ENCODE data around the gene PAPSS2. TPM values are rescaled to one million over a fixed set of nuclear protein-coding genes. Genes with fewer than 3 reads are reported as not detected.

The PAPSS2 gene
- total and polyA plus RNA-seq, 2 experiments from 2014 or later, result 38.3 to 58.0 TPM

DNA sequence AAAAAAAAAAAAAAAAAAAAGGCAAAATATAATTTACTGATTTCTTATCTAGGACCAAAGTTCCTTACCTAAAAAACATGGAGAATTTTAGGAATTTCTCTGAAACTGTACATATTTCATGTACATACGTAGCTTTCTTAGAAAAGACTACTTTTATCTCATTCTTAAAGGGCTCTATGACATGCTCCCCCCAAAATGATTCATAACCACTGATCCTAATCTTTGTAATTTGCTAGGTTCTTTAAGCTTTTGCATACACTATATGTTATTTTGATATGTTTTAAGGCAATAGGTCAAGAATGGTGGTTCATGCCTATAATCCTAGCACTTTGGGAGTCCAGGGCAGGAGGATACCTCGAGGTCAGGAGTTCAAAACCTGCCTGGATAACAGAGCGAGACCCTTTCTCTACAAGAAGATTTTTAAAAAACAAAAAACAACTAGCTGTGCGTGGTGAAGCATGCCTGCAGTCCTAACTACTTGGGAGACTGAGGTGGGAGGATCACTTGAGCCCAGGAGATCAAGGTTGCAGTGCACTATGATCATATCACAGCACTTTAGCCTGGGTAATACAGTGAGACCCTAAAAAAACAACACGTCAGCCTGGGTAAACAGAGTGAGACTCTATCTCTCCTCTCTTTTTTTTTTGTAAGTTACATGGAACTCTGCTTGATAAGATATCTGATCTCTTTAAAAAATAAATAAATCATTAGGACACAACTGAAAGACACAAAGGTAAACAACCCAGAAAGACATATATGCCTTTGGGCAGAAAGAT, 103.6 kb downstream of the PAPSS2 start:
- Histone ChIP-seq H3K4me2 (no peak overlapping the region), H3K9me2 (replicated peaks; ENCODE audit: insufficient read depth) (no peaks in the 10 kb centered on the region), H3K79me2 (no peaks in the 10 kb centered on the region), H4K20me1 (ENCODE audit: insufficient read depth, poor library complexity, severe bottlenecking) (no peaks in the 10 kb centered on the region), H3K36me3 (replicated peaks; ENCODE audit: insufficient read depth, low read depth) (no peaks in the 10 kb centered on the region), H2AFZ (no peak overlapping the region), H3K27me3 (no peaks in the 10 kb centered on the region), H3K27ac (peak overlapping the region; percentile 31), H3K4me1 (ENCODE audit: insufficient read depth) (no peaks in the 10 kb centered on the region), H3K4me3 (no peak overlapping the region), H3K9me3 (ENCODE audit: low read depth) (no peaks in the 10 kb centered on the region)
- no peak for DNase-seq (ENCODE audit: low spot score)
- TF ChIP-seq EZH2phosphoT487 (IDR thresholded peaks at IDR 0.05; ENCODE audit: low read depth, severe bottlenecking, unreplicated experiment) (no peak), EZH2 (IDR thresholded peaks at IDR 0.05; ENCODE audit: borderline replicate concordance) (no peak)
- TF ChIP-seq, protein P1, sequence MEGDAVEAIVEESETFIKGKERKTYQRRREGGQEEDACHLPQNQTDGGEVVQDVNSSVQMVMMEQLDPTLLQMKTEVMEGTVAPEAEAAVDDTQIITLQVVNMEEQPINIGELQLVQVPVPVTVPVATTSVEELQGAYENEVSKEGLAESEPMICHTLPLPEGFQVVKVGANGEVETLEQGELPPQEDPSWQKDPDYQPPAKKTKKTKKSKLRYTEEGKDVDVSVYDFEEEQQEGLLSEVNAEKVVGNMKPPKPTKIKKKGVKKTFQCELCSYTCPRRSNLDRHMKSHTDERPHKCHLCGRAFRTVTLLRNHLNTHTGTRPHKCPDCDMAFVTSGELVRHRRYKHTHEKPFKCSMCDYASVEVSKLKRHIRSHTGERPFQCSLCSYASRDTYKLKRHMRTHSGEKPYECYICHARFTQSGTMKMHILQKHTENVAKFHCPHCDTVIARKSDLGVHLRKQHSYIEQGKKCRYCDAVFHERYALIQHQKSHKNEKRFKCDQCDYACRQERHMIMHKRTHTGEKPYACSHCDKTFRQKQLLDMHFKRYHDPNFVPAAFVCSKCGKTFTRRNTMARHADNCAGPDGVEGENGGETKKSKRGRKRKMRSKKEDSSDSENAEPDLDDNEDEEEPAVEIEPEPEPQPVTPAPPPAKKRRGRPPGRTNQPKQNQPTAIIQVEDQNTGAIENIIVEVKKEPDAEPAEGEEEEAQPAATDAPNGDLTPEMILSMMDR (IDR thresholded peaks at IDR 0.05; ENCODE audit: poor library complexity), result no peak
- WGBS (ENCODE audit: low lambda C conversion rate, missing lambda C conversion rate), result 75% methylated on average over 5 of the region's 5 CpGs

DNA sequence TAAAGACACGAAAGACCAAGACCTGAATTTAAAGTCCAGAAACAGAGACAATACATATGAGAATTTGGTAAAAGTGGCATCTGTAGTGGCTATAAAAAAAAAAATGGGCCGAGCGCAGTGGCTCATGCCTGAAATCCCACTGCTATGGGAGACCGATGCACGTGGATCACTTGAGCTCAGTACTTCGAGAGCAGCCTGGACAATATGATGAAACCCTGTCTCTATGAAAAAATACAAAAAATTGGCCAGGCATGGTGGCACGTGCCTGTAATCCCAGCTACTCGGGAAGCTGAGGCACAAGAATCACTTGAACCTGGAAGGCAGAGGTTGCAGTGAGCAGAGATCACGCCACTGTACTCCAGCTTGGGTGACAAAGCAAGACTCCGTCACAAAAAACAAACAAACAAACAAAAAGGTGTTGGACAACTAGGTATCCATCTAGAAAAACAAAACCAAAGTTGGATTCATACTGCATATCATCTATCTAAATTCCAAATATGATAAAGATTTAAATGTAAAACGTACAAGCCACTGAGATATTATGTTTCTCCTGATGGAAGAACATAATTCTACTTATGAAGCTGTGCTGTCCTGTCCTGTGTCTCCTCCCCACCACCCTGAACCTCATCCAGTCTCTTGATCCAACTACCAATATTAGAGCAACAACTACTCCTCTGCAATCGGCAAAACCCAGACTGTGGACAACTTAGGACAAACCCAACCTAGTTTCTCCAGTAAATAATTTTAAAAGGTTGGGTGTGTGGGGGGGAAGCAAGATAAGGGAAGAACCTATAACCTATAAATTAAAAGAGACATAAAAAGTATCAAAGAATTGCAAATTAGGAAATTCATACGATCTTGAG, 104.6 kb downstream of the PAPSS2 start:
- DNase-seq (ENCODE audit: low spot score), result no peak
- H3K27me3 ChIP-seq, result no peaks in the 10 kb centered on the region
- no peaks in the 10 kb centered on the region for H3K9me2 ChIP-seq (replicated peaks; ENCODE audit: insufficient read depth)
- H3K4me3 ChIP-seq, result no peak overlapping the region
- no peak overlapping the region for H3K27ac ChIP-seq
- H2AFZ ChIP-seq, result no peak overlapping the region
- H4K20me1 ChIP-seq (ENCODE audit: insufficient read depth, poor library complexity, severe bottlenecking), result no peaks in the 10 kb centered on the region
- no peaks in the 10 kb centered on the region for H3K4me1 ChIP-seq (ENCODE audit: insufficient read depth)
- H3K79me2 ChIP-seq, result no peaks in the 10 kb centered on the region
- H3K36me3 ChIP-seq (replicated peaks; ENCODE audit: insufficient read depth, low read depth), result no peaks in the 10 kb centered on the region
- WGBS (ENCODE audit: low lambda C conversion rate, missing lambda C conversion rate), result 89% methylated on average over 13 of the region's 13 CpGs
- H3K4me2 ChIP-seq, result no peak overlapping the region
- TF ChIP-seq EZH2phosphoT487 (IDR thresholded peaks at IDR 0.05; ENCODE audit: low read depth, severe bottlenecking, unreplicated experiment) (no peak), EZH2 (IDR thresholded peaks at IDR 0.05; ENCODE audit: borderline replicate concordance) (no peak)
- TF ChIP-seq, protein P1 (IDR thresholded peaks at IDR 0.05; ENCODE audit: poor library complexity), result no peak
- H3K9me3 ChIP-seq (ENCODE audit: low read depth), result no peaks in the 10 kb centered on the region

DNA sequence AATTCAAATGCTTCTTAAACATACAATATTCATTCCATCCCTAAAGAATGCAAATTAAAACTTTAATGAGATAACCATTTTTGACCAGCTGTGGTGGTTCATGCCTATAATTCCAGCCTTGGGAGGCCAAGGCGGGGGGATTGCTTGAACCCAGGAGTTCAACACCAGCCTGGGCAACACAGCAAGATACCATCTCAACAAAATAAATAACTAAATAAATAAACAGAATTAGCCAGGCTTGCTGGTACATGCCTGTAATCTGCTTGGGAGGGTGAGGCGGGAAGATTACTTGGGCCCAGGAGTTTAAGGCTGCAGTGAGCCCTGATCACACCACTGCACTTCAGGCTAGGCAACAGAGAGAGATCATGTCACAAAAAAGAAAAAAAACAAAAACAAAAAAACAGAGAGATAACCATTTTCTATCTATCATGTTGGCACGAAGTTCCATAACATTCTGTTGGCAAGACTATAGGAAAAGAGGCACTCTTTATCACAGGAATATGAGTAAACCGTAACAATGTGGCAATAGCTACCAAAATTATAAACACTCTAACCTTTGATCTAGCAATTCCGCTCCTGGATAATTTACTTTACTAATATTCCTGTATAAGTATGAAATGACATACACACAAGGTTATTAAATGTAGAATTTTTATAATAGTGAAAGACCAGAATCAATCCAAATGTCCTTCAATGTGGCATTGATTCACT, 106.1 kb downstream of the PAPSS2 start:
- Histone ChIP-seq H3K9me2 (replicated peaks; ENCODE audit: insufficient read depth) (no peaks in the 10 kb centered on the region), H3K27ac (no peak overlapping the region), H3K79me2 (no peaks in the 10 kb centered on the region), H3K36me3 (replicated peaks; ENCODE audit: insufficient read depth, low read depth) (no peaks in the 10 kb centered on the region), H3K4me3 (no peak overlapping the region), H3K9me3 (ENCODE audit: low read depth) (no peaks in the 10 kb centered on the region), H3K4me1 (ENCODE audit: insufficient read depth) (no peaks in the 10 kb centered on the region), H4K20me1 (ENCODE audit: insufficient read depth, poor library complexity, severe bottlenecking) (no peaks in the 10 kb centered on the region), H3K4me2 (no peak overlapping the region), H2AFZ (no peak overlapping the region), H3K27me3 (no peaks in the 10 kb centered on the region)
- 80% methylated on average over 5 of the region's 5 CpGs for WGBS (ENCODE audit: low lambda C conversion rate, missing lambda C conversion rate)
- DNase-seq (ENCODE audit: low spot score), result no peak
- no peak for TF ChIP-seq EZH2 (IDR thresholded peaks at IDR 0.05; ENCODE audit: borderline replicate concordance)
- TF ChIP-seq, protein P1 (IDR thresholded peaks at IDR 0.05; ENCODE audit: poor library complexity), result no peak
- TF ChIP-seq EZH2phosphoT487 (IDR thresholded peaks at IDR 0.05; ENCODE audit: low read depth, severe bottlenecking, unreplicated experiment), result no peak
